ENCODE results near the gene BIVM. TPM values are rescaled to one million over a fixed set of nuclear protein-coding genes. Genes with fewer than 3 reads are reported as not detected.

BIVM gene
- total RNA-seq, 4 donors from 2014 or later, result 16.2 to 19.5 (median 16.7) TPM

GRCh38 chr13:102856557-102856956 is 57.6 kb downstream of the BIVM start:
- Histone ChIP-seq H3K27me3 (no peaks in the 10 kb centered on the region), H3K9me3 (no peaks in the 10 kb centered on the region), H3K36me3 (peaks cover 50 to 88% (median 79%) of the 10 kb centered on the region in 4 donors), H3K27ac (replicated peaks in 1 of 4) (no peak overlapping the region), H3K4me1 (peaks cover 0 to 5% (median 2%) of the 10 kb centered on the region in 4 donors), H3K4me3 (no peak overlapping the region)
- no peak for DNase-seq (ENCODE audit: extremely low spot score)
- intact Hi-C loops (cut with DNase I), result no loop called here
- 74% methylated on average over 4 of the region's 6 CpGs for WGBS
- TF ChIP-seq POLR2A (IDR thresholded peaks at IDR 0.05; ENCODE audit: low read depth) (no peak), CTCF (IDR thresholded peaks at IDR 0.05) (no peak), POLR2AphosphoS5 (IDR thresholded peaks at IDR 0.05) (no peak), EP300 (IDR thresholded peaks at IDR 0.05) (no peak)

GRCh38 chr13:102862624-102863210 is 63.8 kb downstream of the BIVM start:
- WGBS, result 93% methylated on average over 13 of the region's 13 CpGs
- no peak overlapping the region for H3K27ac ChIP-seq (replicated peaks in 1 of 4)
- H3K4me3 ChIP-seq, result no peak overlapping the region
- TF ChIP-seq EP300 (IDR thresholded peaks at IDR 0.05) (no peak), POLR2A (IDR thresholded peaks at IDR 0.05; ENCODE audit: low read depth) (no peak), CTCF (IDR thresholded peaks at IDR 0.05) (no peak), POLR2AphosphoS5 (IDR thresholded peaks at IDR 0.05) (no peak)
- no peaks in the 10 kb centered on the region for H3K9me3 ChIP-seq
- no peak for DNase-seq (ENCODE audit: extremely low spot score)
- H3K4me1 ChIP-seq, result no peaks in the 10 kb centered on the region
- intact Hi-C loops (cut with DNase I), result no loop called here
- H3K36me3 ChIP-seq, result peaks cover 66 to 99% (median 93%) of the 10 kb centered on the region in 4 donors
- no peaks in the 10 kb centered on the region for H3K27me3 ChIP-seq

- WGBS, result 92% methylated on average over 4 of the region's 4 CpGs
- Histone ChIP-seq H3K36me3 (peaks cover 57 to 99% (median 93%) of the 10 kb centered on the region in 4 donors), H3K4me1 (no peaks in the 10 kb centered on the region), H3K27ac (replicated peaks in 1 of 4) (no peak overlapping the region), H3K27me3 (no peaks in the 10 kb centered on the region), H3K9me3 (no peaks in the 10 kb centered on the region), H3K4me3 (no peak overlapping the region)
- intact Hi-C loops (cut with DNase I), result no loop called here
- DNase-seq (ENCODE audit: extremely low spot score), result no peak
- TF ChIP-seq EP300 (IDR thresholded peaks at IDR 0.05) (no peak), POLR2AphosphoS5 (IDR thresholded peaks at IDR 0.05) (no peak), CTCF (IDR thresholded peaks at IDR 0.05) (no peak), POLR2A (IDR thresholded peaks at IDR 0.05; ENCODE audit: low read depth) (no peak)
Observed at GRCh38 chr13:102863590-102863989, 64.7 kb downstream of the BIVM start.

- no peaks in the 10 kb centered on the region for H3K9me3 ChIP-seq
- no peak for DNase-seq (ENCODE audit: extremely low spot score)
- TF ChIP-seq CTCF (IDR thresholded peaks at IDR 0.05), result no peak
- no peak for TF ChIP-seq POLR2A (IDR thresholded peaks at IDR 0.05; ENCODE audit: low read depth)
- TF ChIP-seq POLR2AphosphoS5 (IDR thresholded peaks at IDR 0.05), result no peak
- no peak for TF ChIP-seq EP300 (IDR thresholded peaks at IDR 0.05)
- WGBS, result 81% methylated on average over 5 of the region's 5 CpGs
- H3K27ac ChIP-seq (replicated peaks in 1 of 4), result no peak overlapping the region
- peaks cover 31 to 83% (median 62%) of the 10 kb centered on the region in 4 donors for H3K36me3 ChIP-seq
- no peak overlapping the region for H3K4me3 ChIP-seq
- H3K27me3 ChIP-seq, result no peaks in the 10 kb centered on the region
- intact Hi-C loops (cut with DNase I), result no loop called here
- peaks cover 10 to 14% (median 11%) of the 10 kb centered on the region in 4 donors for H3K4me1 ChIP-seq
Observed at GRCh38 chr13:102868366-102868936, 69.5 kb downstream of the BIVM start.

Data from esophagus muscularis mucosa (tissue), 4 donors.